22Rv1 (cell line): ENCODE measurements around the gene C1orf115.

ENCODE experiments used
- H3K27ac ChIP-seq: fragments of 450-650 bp; 2 replicates; pipeline ENCODE4 v1.5.1; 2017
- ZFX ChIP-seq: fragments of 450-650 bp; IDR thresholded peaks from 2 replicates; pipeline ENCODE4 v1.6.1; 2017; ENCODE audit warnings: antibody characterized with exemption, borderline replicate concordance
- TF ChIP-seq, protein P1 (sequence below): fragments of 450-650 bp; IDR thresholded peaks from 2 replicates; pipeline ENCODE4 v1.5.1; 2017; ENCODE audit warnings: mild to moderate bottlenecking

C1orf115 gene

DNA sequence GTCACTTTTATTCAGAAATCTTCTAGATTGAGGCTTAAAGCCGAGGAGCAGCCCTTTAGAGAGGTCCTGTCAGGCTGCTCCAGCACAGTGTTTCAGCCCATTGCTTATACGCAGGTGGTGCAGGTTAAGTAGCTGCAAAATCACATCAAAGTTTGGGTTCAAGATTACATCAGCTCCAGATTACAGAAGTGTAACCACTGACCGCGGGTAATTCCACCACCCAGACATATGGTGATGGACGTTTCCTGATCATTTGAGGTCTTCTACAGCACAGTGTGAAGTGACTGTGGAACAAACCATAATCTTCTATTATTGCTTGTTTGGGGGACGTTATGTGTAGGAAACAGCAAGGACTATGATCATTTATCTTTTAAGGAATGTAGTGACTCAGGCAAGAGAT is 11.8 kb downstream of the C1orf115 start:
- TF ChIP-seq, protein P1, sequence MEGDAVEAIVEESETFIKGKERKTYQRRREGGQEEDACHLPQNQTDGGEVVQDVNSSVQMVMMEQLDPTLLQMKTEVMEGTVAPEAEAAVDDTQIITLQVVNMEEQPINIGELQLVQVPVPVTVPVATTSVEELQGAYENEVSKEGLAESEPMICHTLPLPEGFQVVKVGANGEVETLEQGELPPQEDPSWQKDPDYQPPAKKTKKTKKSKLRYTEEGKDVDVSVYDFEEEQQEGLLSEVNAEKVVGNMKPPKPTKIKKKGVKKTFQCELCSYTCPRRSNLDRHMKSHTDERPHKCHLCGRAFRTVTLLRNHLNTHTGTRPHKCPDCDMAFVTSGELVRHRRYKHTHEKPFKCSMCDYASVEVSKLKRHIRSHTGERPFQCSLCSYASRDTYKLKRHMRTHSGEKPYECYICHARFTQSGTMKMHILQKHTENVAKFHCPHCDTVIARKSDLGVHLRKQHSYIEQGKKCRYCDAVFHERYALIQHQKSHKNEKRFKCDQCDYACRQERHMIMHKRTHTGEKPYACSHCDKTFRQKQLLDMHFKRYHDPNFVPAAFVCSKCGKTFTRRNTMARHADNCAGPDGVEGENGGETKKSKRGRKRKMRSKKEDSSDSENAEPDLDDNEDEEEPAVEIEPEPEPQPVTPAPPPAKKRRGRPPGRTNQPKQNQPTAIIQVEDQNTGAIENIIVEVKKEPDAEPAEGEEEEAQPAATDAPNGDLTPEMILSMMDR = no peak
- TF ChIP-seq ZFX = no peak
- H3K27ac ChIP-seq = no peak overlapping the region

DNA sequence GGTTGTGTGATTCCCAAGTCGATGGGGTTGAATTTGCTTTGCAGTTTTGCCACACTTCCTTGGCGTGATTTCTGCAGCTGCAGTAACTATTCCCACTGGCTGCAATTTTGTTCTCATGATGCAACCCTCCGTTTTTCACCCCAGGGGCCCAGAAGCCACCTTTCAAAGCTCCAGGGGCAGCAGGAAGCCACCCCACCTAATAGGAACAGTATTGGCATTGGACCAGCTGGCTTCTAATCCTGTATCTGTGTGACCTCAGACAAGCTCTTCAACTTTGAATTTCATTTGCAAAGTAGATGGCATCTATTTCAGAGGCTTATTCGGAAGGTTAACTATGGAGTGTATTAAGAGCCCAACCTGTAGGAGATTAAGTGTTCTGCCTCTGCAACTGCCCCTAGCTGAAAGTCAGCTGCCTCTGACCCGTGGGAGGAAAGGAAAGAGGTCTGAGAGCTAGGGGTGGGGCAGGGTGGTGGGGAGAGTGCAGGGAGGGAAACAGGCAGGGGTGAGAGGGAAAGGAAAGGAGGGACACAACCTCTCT is 12.6 kb downstream of the C1orf115 start:
- TF ChIP-seq ZFX = no peak
- TF ChIP-seq, protein P1 = no peak
- no peak overlapping the region for H3K27ac ChIP-seq

DNA sequence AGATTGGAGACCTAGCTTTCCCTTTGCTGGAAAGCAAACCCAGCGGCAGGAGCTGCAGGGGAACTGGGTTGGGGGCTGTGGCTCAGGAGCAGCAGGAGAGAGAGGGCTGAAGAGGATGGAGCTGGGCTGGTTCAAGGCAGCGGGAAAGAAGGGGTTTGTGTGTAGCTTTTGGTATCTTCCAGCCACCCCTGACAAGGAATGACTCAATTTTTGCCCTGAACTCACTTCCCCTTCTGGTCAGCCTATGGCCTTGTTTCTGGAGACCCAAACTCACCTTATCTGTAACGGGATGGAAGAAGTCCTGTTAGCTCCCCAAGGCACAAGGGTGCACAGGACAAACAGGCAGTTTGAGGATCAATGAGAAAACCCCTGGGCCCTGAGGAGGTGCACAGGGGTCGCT is 13.1 kb downstream of the C1orf115 start:
- no peak for TF ChIP-seq ZFX
- TF ChIP-seq, protein P1 = no peak
- no peak overlapping the region for H3K27ac ChIP-seq

DNA sequence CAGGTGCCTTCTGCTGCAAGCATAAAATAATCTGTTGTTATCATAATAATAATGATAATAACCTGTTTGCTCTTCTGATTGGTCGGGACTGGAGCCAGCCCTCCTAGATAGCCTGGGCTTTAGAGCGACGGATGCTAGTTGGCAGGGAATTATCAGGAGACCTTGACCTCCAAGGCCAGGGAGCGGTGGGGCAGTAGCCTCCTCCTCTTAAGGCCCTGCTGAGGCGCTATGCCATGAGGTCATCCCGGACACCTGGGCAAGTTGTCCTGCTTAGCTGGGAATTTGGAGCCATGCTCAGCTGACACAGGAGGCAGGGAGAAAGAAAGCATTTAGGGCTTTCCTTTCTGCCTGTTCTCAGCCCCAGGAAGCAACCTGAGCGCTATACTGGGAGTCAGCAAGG is 15.6 kb downstream of the C1orf115 start:
- no peak overlapping the region for H3K27ac ChIP-seq
- TF ChIP-seq, protein P1 = no peak
- TF ChIP-seq ZFX = no peak

DNA sequence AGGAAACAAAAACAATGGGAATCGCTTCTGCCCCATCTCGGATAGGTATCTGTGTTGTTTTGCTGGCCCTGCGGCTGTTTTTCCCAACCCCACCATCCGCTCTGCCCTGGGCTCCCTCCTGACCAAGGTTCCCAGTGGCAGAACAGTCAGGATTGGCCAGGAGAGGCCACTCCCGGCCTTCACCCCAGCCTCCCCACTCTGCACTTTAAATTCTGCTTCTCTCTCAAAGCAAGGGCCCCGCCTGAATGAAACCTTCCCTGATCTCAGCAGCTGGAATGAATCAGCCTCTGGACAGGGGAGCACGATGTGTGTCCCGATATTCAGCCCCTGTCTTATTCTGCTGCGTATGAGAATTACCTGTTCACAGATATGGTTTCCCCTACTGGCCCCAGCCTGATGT is 16.3 kb downstream of the C1orf115 start:
- TF ChIP-seq, protein P1 = no peak
- no peak for TF ChIP-seq ZFX
- H3K27ac ChIP-seq = no peak overlapping the region

DNA sequence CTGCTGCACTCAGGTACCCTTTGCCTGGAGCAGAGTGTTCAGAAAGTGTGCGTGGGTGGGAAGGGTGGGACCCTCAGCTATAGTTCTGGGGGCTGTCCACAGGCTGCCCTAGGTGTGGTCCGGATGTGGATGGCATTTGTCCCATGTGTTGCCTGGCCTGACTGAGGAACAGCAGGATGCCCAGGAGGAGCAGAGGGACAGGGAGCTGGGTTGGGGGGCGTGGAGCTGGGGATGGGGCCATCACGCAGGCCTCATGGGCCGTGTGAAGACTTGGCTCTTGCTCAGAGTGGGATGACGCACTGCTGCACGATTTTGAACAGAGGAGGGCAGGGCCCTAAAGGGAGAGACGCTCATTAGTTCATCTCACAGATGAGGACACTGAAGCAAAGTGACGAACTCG is 17.0 kb downstream of the C1orf115 start:
- H3K27ac ChIP-seq = no peak overlapping the region
- TF ChIP-seq ZFX = no peak
- TF ChIP-seq, protein P1 = no peak

DNA sequence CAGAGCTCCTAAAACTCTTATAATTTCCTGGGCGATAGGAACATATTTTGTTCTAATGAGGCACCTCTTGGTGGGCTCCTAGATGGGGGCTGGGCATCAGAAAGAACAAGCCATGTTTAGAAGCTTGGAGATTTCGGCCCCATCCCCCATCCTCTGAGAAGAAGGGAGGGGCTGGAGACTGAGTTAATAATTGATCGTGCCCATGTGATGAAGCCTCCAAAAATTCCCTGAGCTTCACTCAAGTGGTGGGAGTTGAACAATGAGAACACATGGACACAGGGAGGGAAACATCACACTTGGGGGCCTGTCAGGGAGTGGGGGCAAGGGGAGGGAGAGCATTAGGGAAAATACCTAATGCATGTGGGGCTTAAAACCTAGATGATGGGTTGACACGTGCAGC is 18.1 kb downstream of the C1orf115 start:
- TF ChIP-seq, protein P1 = no peak
- H3K27ac ChIP-seq = no peak overlapping the region
